OCI-LY1 (cell line): ENCODE results near the gene MDM4.

Experiments used
- EZH2 ChIP-seq: fragments of 200-600 bp; sonication (generic), shearing (Covaris generic); IDR thresholded peaks from 2 replicates; pipeline ENCODE4 v1.8.0; 2017; ENCODE audit warnings: borderline replicate concordance, mixed run types, mild to moderate bottlenecking, antibody characterized with exemption, low read length, moderate library complexity, mixed read lengths
- TF ChIP-seq, protein P1 (sequence below): fragments of 200-600 bp; sonication (generic), shearing (Covaris generic); IDR thresholded peaks from 2 replicates; pipeline ENCODE4 v1.5.1; 2017; ENCODE audit warnings: mild to moderate bottlenecking, antibody characterized with exemption, low read length, moderate library complexity, mixed read lengths

DNA sequence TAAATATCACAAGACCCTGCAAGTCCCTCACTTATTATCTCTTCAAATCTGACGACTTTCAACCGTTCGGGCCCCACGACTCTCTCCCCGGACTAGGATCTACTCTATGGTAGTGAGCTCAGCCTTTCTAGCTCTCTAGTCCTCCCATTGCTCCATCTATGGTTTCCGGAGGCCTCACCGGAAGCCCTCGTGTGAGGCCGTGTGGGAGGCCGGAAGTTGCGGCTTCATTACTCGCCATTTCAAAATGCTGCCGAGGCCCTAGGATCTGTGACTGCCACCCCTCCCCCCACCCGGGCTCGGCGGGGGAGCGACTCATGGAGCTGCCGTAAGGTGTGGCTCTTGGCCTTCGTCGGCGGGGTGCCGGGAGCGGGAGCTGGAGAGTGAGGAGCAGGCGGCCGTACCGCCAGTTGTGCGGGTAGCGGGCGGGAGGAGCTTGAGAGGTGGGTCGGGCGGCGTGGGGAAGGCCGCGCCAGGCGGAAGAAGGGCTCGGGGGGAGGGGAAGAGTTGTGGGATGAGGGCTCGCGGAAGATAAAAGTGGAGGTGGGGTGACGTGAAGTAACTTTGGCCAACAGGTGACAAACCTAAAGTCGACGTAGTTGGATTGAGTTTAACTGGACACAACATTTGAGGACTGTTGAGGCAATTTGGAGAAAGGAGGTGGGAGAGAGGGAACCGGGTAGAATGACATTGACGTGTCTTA is at the start of gene MDM4:
- TF ChIP-seq EZH2, result no peak
- TF ChIP-seq, protein P1, sequence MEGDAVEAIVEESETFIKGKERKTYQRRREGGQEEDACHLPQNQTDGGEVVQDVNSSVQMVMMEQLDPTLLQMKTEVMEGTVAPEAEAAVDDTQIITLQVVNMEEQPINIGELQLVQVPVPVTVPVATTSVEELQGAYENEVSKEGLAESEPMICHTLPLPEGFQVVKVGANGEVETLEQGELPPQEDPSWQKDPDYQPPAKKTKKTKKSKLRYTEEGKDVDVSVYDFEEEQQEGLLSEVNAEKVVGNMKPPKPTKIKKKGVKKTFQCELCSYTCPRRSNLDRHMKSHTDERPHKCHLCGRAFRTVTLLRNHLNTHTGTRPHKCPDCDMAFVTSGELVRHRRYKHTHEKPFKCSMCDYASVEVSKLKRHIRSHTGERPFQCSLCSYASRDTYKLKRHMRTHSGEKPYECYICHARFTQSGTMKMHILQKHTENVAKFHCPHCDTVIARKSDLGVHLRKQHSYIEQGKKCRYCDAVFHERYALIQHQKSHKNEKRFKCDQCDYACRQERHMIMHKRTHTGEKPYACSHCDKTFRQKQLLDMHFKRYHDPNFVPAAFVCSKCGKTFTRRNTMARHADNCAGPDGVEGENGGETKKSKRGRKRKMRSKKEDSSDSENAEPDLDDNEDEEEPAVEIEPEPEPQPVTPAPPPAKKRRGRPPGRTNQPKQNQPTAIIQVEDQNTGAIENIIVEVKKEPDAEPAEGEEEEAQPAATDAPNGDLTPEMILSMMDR, result no peak
